Suprapubic skin (tissue), 4 donors: ENCODE data around the gene HEBP2. TPM values are rescaled to one million over a fixed set of nuclear protein-coding genes. Genes with fewer than 3 reads are reported as not detected.

Source experiments
- DNase-seq, 2 donors: peaks; one replicate each; pipeline ENCODE4 v3.0.0-alpha.2; 2019; ENCODE audit warnings: low spot score in 2 of 2
- H3K27ac ChIP-seq: fragments of 200-600 bp; sonication (generic); one replicate; pipeline ENCODE4 v1.5.1; 2019
- H3K27me3 ChIP-seq: fragments of 200-600 bp; sonication (generic); one replicate; pipeline ENCODE4 v1.5.1; 2019
- H3K36me3 ChIP-seq: fragments of 200-600 bp; sonication (generic); one replicate; pipeline ENCODE4 v1.5.1; 2019
- H3K4me1 ChIP-seq: fragments of 200-600 bp; sonication (generic); one replicate; pipeline ENCODE4 v1.5.1; 2019
- H3K4me3 ChIP-seq: fragments of 200-600 bp; sonication (generic); one replicate; pipeline ENCODE4 v1.5.1; 2019; ENCODE audit warnings: mild to moderate bottlenecking
- H3K9me3 ChIP-seq: fragments of 200-600 bp; sonication (generic); one replicate; pipeline ENCODE4 v1.5.1; 2019
- CTCF ChIP-seq, 2 donors: fragments of 200-600 bp in 1 of 2; fragments of 450-650 bp in 1 of 2; sonication (generic) in 1 of 2; IDR thresholded peaks; one replicate each; pipeline ENCODE4 v1.5.1; 2016 to 2019; ENCODE audit warnings: antibody characterized with exemption in 2 of 2, mild to moderate bottlenecking in 1 of 2, moderate library complexity in 1 of 2
- EP300 ChIP-seq: sonication (generic); formaldehyde crosslinking; IDR thresholded peaks from one replicate; pipeline ENCODE4 v1.6.1; 2017; ENCODE audit warnings: antibody characterized with exemption
- POLR2A ChIP-seq, 2 donors: fragments of 450-650 bp; IDR thresholded peaks; one replicate each; pipeline ENCODE4 v1.6.1; 2017; ENCODE audit warnings: antibody characterized with exemption in 2 of 2, mild to moderate bottlenecking in 2 of 2, moderate library complexity in 2 of 2
- POLR2AphosphoS5 ChIP-seq, 3 donors: sonication (generic); formaldehyde crosslinking; IDR thresholded peaks; one replicate each; pipeline ENCODE4 v1.6.1; 2017; ENCODE audit warnings: antibody characterized with exemption in 3 of 3
- WGBS: methylation state at CpG from one replicate; pipeline ENCODE4 v1.1.5; 2018; 5-methylcytosine and 5-hydroxymethylcytosine counted together
- total RNA-seq, 4 donors: library from RNA; depleted of rRNA; stranded (reverse); fragments of >200 nt; gene quantifications; one replicate each; pipeline ENCODE4 v1.1.0, GENCODE V29; 2016

The HEBP2 gene
- total RNA-seq, 4 donors from 2014 or later, result 37.7 to 82.9 (median 56.3) TPM

- no peaks in the 10 kb centered on the region for H3K9me3 ChIP-seq
- H3K4me1 ChIP-seq, result no peaks in the 10 kb centered on the region
- WGBS, result 82% methylated on average over 12 of the region's 12 CpGs
- no peaks in the 10 kb centered on the region for H3K27me3 ChIP-seq
- no peak for DNase-seq
- H3K4me3 ChIP-seq, result no peak overlapping the region
- H3K27ac ChIP-seq, result no peak overlapping the region
- TF ChIP-seq EP300 (no peak), POLR2A (IDR thresholded peaks at IDR 0.05) (no peak)
- H3K36me3 ChIP-seq, result peaks cover 26% of the 10 kb centered on the region
Observed at GRCh38 chr6:138429761-138430160, 25.7 kb downstream of the HEBP2 start.

GRCh38 chr6:138430361-138431145 lies 26.5 kb downstream of the HEBP2 start:
- TF ChIP-seq CTCF (IDR thresholded peaks at IDR 0.05) (no peak), POLR2AphosphoS5 (IDR thresholded peaks at IDR 0.05) (no peak), POLR2A (IDR thresholded peaks at IDR 0.05) (no peak)
- Histone ChIP-seq H3K4me3 (no peak overlapping the region), H3K4me1 (no peaks in the 10 kb centered on the region), H3K36me3 (peaks cover 26% of the 10 kb centered on the region), H3K27ac (no peak overlapping the region), H3K9me3 (no peaks in the 10 kb centered on the region), H3K27me3 (no peaks in the 10 kb centered on the region)
- 79% methylated on average over 23 of the region's 29 CpGs for WGBS
- DNase-seq, result no peak

GRCh38 chr6:138431256-138432062 lies 27.4 kb downstream of the HEBP2 start:
- WGBS, result 86% methylated on average over 14 of the region's 19 CpGs
- no peaks in the 10 kb centered on the region for H3K27me3 ChIP-seq
- DNase-seq, result no peak
- H3K4me1 ChIP-seq, result no peaks in the 10 kb centered on the region
- TF ChIP-seq CTCF (IDR thresholded peaks at IDR 0.05) (no peak), EP300 (no peak), POLR2A (IDR thresholded peaks at IDR 0.05) (no peak), POLR2AphosphoS5 (IDR thresholded peaks at IDR 0.05) (no peak)
- peaks cover 26% of the 10 kb centered on the region for H3K36me3 ChIP-seq
- H3K27ac ChIP-seq, result no peak overlapping the region
- H3K4me3 ChIP-seq, result no peak overlapping the region
- H3K9me3 ChIP-seq, result no peaks in the 10 kb centered on the region

GRCh38 chr6:138432063-138432356 lies 28.0 kb downstream of the HEBP2 start:
- Histone ChIP-seq H3K36me3 (peaks cover 26% of the 10 kb centered on the region), H3K4me1 (no peaks in the 10 kb centered on the region), H3K27ac (no peak overlapping the region), H3K9me3 (no peaks in the 10 kb centered on the region), H3K27me3 (no peaks in the 10 kb centered on the region), H3K4me3 (no peak overlapping the region)
- no peak for TF ChIP-seq POLR2A (IDR thresholded peaks at IDR 0.05)
- WGBS, result 88% methylated on average over 6 of the region's 11 CpGs
- DNase-seq, result no peak

GRCh38 chr6:138434096-138434495 lies 30.1 kb downstream of the HEBP2 start:
- no peaks in the 10 kb centered on the region for H3K9me3 ChIP-seq
- DNase-seq, result no peak
- H3K4me1 ChIP-seq, result no peaks in the 10 kb centered on the region
- 62% methylated on average over 3 of the region's 3 CpGs for WGBS
- no peak for TF ChIP-seq CTCF (IDR thresholded peaks at IDR 0.05)
- no peak for TF ChIP-seq POLR2AphosphoS5 (IDR thresholded peaks at IDR 0.05)
- no peak for TF ChIP-seq EP300
- TF ChIP-seq POLR2A (IDR thresholded peaks at IDR 0.05), result no peak
- H3K27ac ChIP-seq, result no peak overlapping the region
- no peaks in the 10 kb centered on the region for H3K27me3 ChIP-seq
- no peak overlapping the region for H3K4me3 ChIP-seq
- H3K36me3 ChIP-seq, result peaks cover 26% of the 10 kb centered on the region

- Histone ChIP-seq H3K4me3 (no peak overlapping the region), H3K27ac (no peak overlapping the region), H3K27me3 (no peaks in the 10 kb centered on the region), H3K36me3 (peaks cover 26% of the 10 kb centered on the region), H3K9me3 (no peaks in the 10 kb centered on the region), H3K4me1 (no peaks in the 10 kb centered on the region)
- 86% methylated on average over 4 of the region's 4 CpGs for WGBS
- no peak for TF ChIP-seq CTCF (IDR thresholded peaks at IDR 0.05)
- TF ChIP-seq POLR2A (IDR thresholded peaks at IDR 0.05), result no peak
- TF ChIP-seq POLR2AphosphoS5 (IDR thresholded peaks at IDR 0.05), result no peak
- no peak for TF ChIP-seq EP300
- no peak for DNase-seq
Observed at GRCh38 chr6:138434925-138435324, 30.9 kb downstream of the HEBP2 start.
